ENCODE measurements around the gene SERTAD4.

Gene SERTAD4

DNA sequence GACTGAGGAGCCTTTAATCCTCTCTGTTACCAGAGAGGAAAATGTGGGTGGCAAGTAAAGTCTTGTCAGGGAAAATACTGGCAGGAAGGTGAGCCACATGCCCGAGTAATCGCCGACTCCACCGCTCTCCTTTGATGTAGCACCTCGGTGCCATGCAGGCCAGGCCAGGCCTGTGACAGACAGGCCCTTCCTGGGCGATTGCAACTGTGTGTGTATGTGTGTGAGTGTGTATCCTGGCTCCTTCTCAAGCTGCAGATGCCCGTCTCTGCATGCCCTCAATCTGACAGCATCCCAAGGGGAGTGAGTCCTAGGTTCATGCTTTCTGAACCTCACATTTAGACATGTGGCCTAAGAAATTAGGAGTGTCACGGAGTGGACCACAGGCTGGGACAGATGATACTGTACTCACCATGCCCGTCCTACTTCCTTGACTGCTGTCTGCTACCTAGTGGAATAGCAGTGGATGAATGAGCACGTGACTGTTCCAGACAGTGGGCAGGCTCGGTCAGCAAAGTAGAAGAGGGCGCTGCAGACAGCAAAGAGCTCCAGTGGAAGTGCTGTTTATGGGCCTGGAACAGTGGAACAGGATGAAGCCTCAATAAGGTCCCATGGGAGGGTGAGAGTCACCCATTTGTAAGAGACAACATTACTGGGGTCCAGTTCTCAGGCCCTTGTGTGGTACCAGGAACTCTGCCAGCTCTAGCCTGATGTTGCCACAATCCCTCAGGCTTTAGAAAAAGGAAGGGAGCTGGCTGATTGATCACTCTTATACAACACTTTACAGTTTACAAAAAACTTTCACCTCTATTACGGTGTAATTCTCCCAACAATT lies 25.3 kb downstream of the SERTAD4 start:
- TF ChIP-seq, protein P1, sequence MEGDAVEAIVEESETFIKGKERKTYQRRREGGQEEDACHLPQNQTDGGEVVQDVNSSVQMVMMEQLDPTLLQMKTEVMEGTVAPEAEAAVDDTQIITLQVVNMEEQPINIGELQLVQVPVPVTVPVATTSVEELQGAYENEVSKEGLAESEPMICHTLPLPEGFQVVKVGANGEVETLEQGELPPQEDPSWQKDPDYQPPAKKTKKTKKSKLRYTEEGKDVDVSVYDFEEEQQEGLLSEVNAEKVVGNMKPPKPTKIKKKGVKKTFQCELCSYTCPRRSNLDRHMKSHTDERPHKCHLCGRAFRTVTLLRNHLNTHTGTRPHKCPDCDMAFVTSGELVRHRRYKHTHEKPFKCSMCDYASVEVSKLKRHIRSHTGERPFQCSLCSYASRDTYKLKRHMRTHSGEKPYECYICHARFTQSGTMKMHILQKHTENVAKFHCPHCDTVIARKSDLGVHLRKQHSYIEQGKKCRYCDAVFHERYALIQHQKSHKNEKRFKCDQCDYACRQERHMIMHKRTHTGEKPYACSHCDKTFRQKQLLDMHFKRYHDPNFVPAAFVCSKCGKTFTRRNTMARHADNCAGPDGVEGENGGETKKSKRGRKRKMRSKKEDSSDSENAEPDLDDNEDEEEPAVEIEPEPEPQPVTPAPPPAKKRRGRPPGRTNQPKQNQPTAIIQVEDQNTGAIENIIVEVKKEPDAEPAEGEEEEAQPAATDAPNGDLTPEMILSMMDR (IDR thresholded peaks at IDR 0.05): no peak

DNA sequence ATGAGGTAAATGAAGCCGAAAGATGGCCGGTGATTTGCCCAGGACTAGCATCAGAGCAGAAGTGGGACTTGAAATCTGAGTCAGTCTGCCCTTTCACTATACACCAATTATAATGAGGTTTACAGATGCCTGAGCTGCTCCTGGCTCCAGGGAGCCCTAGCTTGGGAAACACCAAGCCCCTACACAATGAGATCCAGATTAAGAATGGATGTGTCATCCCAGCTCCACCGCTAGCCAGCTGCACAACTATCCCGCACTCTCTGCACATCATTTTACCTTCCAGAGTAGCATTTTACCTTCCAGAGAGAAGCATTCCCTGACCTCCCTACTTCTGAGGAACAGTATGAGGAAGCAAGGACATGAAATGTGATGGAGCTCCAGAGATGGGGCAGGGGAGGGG lies 27.0 kb downstream of the SERTAD4 start:
- TF ChIP-seq, protein P1 (IDR thresholded peaks at IDR 0.05): no peak

DNA sequence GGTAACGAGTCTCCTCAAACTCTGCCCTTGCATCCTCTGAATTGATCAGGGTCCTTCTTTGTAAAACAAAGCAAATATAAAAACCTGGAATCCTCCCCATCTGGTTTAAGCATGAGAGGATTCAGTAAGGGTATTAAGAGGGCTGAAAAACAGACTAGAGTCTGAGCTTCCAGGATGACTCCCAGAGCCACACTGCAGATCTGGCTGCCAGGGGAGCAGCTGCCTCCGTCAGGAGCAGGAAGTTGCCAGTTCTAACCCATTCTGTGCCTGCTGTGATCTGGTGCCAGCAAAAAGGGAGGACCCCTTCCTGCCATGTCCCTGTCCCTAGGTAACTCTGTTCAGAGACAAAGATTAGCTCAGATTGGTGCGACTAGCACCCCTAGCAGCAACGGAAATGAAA lies 27.5 kb downstream of the SERTAD4 start:
- TF ChIP-seq, protein P1 (IDR thresholded peaks at IDR 0.05): no peak

DNA sequence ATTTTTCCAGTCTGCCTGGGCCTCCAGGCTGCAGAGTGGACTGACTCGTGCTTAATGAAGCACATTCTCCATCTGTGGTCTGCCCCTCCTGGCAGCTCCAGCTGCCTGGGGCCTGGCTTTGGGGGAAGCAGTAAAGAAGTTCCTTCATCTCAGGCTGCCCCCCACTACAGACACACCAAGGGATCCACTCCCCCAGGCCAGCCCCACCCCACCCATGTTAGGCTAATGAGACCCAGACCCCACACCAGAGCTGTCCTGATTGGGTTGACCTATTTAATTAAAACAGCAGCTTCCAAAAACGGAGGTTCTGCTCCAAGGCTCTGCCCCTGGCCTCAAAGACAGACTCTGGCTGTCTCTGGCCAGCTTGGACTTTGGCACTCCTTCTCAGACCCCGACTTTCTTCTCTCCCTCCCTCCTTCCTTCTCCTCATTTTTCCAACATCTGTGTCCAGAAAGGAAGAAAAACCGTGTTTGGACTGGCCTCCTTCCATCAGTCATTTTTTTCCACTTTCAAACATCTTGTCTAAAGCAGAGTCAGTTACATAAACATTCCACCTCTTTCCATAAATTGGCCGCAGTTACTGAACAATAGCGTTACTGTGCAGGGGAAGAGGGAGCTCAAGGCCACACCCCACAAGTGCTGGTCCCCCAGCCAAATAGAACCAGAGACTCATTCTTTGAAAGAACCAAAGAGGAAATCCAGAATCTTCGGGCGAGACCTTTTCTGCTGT lies 29.7 kb downstream of the SERTAD4 start:
- TF ChIP-seq, protein P1 (IDR thresholded peaks at IDR 0.05): no peak

DNA sequence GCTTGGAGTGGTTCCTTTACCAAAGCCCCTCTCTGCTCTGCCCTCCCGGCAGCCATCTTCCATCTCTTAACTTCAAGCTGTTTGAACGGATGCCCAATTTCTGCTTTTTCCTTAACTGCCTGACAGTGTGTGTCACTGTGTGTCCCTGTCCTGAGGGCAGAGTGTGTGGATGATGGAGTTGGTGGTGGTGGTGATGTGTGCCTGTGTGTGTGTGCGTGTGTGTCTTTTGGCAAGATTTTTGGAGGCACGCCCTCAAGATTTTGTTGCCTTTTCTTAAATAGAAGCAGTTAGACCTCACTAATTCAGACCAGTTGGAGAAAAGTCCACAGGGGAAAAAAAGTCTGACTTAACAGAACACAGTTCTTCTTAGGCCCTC lies 30.3 kb downstream of the SERTAD4 start:
- TF ChIP-seq, protein P1 (IDR thresholded peaks at IDR 0.05): no peak

DNA sequence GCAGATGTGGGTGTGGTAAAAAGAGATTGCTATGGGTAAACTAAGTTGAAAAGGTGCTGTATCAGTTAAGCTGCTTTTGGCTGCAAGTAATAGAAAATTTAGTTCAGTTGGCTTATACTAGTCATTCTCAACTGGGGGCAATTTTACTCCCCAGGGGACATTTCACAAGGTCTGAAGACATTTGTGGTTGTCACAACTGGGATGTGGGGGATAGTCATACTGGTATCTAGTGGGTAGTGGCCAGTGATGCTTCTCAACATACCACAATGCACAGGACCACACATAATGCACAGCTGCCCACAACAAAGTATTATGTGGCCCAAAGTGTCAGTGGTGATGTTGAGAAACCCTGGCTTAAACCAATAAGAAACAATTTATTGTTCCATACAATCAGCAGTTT lies 31.4 kb downstream of the SERTAD4 start:
- TF ChIP-seq, protein P1 (IDR thresholded peaks at IDR 0.05): no peak

DNA sequence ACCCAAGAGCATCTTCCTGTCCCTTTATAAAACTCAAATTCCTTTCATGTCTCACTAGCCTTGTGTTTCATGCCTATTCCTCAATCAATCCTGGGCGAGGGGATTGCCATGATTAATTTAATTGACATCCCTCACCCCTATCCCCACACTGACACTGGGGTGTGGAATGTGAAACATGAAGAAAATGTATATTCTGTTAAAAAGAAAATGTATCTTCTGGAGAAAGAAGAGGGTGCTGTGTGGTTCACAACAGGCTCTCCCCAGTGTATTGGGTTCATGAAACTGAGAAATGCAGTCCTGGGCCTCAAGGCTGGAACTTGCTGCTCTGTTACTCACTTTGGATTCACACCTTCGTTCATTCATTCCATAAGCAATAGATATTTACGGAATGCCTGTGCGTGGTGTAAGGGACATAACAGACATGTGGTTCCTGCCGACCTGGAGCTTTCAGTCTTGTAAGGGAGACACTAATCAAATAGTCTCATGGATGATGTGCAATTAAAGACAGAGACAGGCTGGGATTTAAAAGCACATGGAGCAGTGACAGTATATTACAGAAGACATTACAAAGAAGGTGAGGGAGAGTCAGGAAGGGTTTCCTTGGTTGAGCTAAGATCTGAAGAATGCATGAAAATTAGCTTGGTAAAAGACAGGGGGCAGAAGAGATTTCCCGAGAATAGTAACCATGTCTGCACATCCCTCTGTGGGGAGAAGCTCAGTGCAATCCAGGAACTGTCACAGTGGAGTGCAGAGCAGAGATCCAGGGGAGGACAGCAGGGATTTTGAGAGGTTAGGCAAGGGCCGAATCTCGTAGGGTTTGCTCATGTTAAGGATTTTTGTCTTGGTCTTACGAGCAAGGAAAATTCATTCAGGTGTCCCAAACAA lies 32.1 kb downstream of the SERTAD4 start:
- TF ChIP-seq, protein P1 (IDR thresholded peaks at IDR 0.05): no peak
